CD4-positive, alpha-beta T cell treated with Interleukin-6 for 4 hours (primary cell): Measurements from ENCODE around the gene CLDN6.

ENCODE experiments used
- DNase-seq: peaks from one replicate; pipeline ENCODE4 v3.0.0-alpha.2; 2020; ENCODE audit warnings: mixed read lengths

The CLDN6 gene

GRCh38 chr16:3051009-3051408 is 33.0 kb upstream of the CLDN6 start:
- no peak for DNase-seq

GRCh38 chr16:3050487-3050886 is 32.5 kb upstream of the CLDN6 start:
- no peak for DNase-seq

DNA sequence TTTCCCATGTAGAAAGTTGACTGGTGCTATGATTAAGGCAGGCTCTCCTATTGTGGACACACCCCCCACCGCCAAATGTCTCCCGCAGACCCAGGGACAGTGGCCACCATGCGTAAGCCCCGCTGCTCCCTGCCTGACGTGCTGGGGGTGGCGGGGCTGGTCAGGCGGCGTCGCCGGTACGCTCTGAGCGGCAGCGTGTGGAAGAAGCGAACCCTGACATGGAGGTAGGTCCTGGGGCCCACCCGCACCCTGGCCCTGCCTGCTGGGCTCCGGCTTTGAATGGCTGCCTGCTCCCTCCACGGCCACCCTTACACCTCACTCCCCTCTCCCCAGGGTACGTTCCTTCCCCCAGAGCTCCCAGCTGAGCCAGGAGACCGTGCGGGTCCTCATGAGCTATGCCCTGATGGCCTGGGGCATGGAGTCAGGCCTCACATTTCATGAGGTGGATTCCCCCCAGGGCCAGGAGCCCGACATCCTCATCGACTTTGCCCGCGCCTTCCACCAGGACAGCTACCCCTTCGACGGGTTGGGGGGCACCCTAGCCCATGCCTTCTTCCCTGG is 32.0 kb upstream of the CLDN6 start:
- no peak for DNase-seq

DNA sequence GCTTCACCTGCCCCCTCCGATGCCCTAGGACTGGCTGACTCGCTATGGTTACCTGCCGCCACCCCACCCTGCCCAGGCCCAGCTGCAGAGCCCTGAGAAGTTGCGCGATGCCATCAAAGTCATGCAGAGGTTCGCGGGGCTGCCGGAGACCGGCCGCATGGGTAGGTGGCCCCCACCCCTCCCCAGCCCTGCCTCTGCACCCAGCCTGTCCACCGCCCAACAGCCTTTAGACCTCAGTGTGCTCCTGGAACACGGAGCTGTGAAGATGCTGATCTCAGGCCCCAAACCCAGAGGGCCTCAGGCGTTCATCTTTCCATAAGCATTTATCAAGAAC is 29.4 kb upstream of the CLDN6 start:
- no peak for DNase-seq

DNA sequence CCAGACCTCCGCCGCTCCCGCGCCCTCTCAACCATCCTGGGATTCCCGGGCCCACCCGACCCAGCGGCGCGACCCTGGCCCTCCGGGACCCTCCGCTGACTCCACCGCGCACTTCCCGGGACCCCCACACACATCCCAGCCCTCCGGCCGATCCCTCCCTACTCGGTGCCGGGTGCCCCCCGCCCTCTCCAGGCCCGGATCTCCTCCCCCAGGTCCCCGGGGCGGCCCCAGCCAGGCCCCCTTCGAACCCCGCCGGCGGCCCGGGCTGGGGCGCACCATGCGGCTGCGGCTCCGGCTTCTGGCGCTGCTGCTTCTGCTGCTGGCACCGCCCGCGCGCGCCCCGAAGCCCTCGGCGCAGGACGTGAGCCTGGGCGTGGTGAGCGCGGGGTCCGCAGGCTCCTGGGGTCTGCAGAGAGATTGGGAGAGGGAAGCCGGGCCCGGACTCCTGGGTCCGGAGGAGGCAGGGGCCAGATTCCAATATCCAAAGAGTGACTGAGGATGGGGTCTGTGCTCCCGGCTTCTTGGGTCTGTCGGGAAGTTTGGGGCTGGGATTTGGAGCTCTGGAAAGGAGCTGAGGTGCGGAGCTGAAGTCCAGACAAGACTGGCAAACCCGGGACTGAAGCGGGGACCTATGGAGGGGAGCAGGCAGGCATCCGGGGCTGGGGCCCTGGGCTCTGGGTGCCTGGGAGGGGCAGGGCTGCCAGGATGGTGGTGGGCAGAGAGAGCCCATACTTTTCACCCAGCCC is 28.8 kb upstream of the CLDN6 start:
- no peak for DNase-seq

GRCh38 chr16:3045758-3046640 is 28.0 kb upstream of the CLDN6 start, which contains the start of gene MMP25:
Gene MMP25, plus strand, starts transcription at chr16:3046561. Its CDS starts 357 bp downstream, at chr16:3046918.
- DNase-seq, result no peak

- no peak for DNase-seq
These were observed 26.7 kb upstream of the CLDN6 start for GRCh38 chr16:3044708-3045107.

DNA sequence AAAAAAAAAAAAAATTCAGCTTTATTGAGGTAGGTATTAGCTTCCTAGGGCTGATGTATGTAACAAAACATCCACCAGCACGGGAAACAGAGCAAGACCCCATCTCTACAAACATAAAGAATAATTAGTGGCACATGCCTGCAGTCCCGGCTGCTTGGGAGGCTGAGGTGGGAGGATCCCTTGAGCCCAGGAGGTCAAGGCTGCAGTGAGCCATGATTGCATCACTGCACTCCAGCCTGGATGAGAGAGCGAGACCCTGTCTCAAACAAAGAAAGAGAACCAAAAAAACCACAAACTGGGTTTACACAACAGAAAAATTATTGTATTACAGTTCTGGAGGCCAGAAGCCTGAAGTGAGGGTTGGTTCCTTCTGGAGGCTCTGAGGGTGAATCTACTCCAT is 24.4 kb upstream of the CLDN6 start:
- no peak for DNase-seq

- DNase-seq, result no peak
These were observed 20.9 kb upstream of the CLDN6 start for GRCh38 chr16:3038896-3039295.

DNA sequence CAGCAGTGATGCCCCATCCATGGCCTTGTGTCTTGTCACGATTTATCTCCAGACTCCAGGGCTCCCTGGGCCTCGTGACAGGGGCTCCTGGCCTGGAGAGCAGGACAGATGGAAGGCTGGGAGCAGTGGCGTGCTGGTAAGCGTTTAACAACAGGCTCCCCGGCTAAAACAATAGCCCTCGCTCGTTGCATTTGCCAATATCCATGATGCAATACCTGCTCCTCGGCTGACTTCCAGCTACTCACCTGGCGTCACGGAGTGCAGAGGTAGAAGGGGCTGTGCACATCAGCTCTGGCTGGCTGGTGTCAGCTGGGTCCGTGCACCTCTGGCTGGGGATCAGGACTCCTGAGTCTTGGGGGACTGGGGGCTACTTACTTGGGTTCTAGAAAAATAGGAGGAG is 20.3 kb upstream of the CLDN6 start:
- DNase-seq, result no peak

GRCh38 chr16:3036726-3037315 is 18.8 kb upstream of the CLDN6 start, which contains the start of gene BICDL2:
Gene BICDL2, minus strand, starts transcription at chr16:3036944. Its CDS starts 1,448 bp downstream, at chr16:3035496.
- DNase-seq, result no peak

DNA sequence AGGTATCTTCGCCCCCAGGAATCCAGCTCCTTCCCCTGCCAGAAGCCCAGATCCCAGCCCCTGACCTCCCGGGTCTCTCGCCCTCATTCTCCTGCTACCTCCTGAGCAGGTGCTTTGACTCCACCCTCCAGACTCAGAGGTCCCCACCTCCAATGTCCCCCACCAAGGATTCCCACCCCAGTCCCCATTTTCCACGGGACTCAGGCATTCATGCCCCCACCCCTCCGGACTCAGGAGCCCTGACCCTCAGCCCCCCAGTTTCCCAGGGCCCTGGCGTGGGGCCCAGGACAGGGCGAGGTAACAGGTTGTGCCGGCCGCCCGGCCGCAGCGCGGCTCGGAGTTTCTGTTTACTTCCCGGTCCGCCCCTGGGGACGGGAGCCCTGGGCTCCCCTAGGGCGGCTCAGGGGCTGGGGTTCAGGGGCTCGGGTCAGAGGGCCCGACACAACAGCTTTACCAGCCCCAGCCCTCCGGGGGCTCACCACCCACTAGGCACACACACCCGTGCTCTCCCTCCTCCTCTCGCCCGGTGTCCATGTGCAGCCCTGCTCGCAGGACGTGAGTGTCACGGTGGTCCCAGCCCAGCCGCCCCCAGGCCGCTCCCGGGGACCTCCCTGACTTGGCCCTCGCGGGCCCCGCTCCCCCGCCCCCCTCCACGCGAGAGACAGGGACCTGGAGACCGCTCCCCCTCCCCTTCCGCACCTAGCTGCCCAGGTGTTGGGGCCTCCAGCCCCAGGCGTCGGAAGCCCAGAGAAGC is 18.2 kb upstream of the CLDN6 start:
- DNase-seq, result no peak

DNA sequence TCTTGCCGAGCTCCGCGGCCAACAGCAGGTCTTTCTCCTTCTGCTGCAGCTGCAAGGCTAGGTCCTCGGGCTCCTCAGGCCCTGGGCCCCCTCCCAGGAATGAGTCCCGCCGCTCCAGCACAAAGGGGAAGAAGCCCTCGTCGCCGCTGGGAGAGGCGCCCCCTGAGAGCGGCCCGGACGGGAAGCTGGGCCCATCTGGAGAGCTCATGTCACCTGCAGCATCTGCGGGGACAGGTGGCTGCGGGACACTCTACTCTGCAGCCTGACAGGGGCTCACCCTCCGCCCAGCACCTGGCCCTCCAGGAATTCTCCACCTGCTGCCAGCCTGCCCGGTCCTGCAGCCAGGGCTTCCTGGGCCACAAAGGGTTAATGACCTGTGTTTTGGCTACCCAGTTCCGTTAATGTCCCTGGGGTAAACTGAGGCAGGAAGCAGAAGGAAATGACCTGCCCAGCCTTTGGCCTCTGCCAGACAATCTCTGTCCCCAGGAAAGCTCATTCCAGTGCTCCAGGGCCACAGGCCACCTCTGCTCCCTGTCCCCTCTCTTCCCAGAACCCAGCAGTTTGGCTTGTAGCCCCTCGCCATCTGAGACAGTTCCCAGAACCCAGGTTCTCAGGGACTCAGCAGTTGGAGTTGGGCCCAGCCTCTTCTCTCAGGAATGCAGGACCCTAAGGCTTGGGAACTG is 17.4 kb upstream of the CLDN6 start:
- DNase-seq, result no peak

- no peak for DNase-seq
These were observed 14.6 kb upstream of the CLDN6 start for GRCh38 chr16:3032624-3033023.

- DNase-seq, result no peak
These were observed 12.5 kb upstream of the CLDN6 start for GRCh38 chr16:3030222-3031212.

GRCh38 chr16:3029491-3030221 is 11.7 kb upstream of the CLDN6 start:
- peak; percentile 53 for DNase-seq

DNA sequence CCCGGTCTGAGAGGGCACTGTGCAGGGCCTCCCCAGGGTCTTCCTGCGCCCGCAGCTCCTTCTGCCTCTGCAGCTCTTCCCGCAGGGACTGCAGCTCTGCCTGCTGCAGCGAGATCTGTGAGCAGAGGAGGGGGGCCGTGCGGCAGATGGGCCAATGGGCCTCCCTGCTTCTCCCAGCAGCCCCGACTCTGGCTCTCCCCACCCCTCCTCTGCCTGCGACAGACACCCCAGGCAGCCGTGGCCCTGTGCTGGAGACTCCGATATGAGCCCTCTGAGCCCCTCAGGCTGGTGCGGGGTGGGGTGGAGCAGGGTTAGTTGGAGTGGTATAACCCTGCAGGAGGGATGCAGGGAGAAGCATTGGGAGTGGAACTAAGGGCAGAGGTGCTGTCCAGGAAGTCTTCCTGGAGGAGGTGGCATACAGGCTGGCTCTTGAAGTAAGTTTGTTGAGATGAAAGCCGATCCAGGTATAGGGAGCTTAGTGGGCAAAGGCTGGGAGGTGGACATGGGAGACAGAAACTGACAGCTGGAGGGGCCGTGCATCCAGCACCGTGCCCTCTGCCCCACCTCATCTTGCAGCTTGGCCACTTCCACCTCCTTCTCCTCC is 10.8 kb upstream of the CLDN6 start:
- no peak for DNase-seq

DNA sequence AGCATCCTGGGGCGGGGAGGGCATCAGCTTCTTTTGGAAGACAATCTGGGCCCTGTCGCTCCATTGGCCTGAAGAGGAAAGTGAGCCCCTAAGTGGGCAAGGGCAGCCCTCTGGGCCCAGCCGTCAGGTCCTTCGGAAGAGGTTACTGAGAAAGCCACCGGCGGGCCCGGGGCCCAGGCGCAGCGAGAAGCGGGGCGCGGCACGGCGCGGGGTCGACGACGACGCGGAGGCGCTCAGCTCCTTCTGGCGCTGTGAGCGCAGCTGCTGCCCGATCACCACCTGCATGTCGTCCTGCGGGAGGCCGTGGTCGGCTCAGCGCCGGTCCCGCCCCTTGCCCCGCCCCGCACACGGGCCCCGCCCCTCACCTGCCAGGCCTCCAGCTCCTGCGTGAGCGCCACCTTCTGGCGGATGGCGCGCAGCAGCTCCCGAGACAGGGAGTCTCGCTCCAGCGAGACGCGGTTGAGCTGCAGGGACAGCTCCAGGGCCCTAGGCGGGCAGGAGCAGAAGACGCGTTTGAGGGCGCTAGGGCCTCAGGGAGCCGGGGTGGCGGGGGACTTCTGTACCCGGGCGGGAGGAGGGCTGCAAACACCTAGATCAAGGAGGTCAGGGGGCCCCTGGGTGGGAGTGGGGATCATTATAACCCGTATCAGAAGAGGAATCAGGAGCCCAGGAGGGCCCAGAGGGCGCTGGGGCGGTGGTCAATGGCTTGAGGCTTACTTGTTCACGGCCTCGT is 10.2 kb upstream of the CLDN6 start:
- DNase-seq, result peak; percentile 94

DNA sequence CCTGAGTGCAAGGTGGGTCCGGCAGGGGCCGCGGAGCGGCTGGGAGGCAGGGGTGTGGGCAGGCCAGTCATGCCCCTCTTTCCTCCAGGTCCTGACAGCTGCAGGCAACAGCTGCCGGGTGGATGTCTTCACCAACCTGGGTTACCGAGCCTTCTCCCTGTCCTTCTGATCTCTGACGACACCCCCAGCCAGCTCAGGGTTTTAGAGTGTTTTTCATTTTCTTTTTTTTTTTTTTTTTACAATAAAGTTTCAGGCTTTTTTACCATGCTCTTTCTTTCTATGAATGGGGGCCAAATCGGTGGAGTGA is 9.5 kb upstream of the CLDN6 start:
- no peak for DNase-seq
